Chondrocyte (in vitro differentiated cells): ENCODE measurements around the gene NINL. TPM values are rescaled to one million over a fixed set of nuclear protein-coding genes. Genes with fewer than 3 reads are reported as not detected.
A peak's percentile ranks its signal among the peaks of the same experiment; 100 is the strongest.

Experiments
- DNase-seq: peaks from one replicate; pipeline ENCODE4 v3.0.0; 2021; ENCODE audit warnings: mixed read lengths, low spot score
- H3K27ac Mint-ChIP-seq: one replicate; pipeline ENCODE4 v1.8.0; 2021; ENCODE audit warnings: mild to moderate bottlenecking, moderate library complexity, mixed read lengths; ENCODE audit not compliant: unreplicated experiment
- H3K27me3 Mint-ChIP-seq: 2 replicates; pipeline ENCODE4 v1.8.0; 2021; ENCODE audit warnings: low read depth, mixed read lengths
- H3K36me3 Mint-ChIP-seq: 2 replicates; pipeline ENCODE4 v1.8.0; 2021; ENCODE audit warnings: low read depth, mixed read lengths
- H3K4me1 Mint-ChIP-seq: 2 replicates; pipeline ENCODE4 v1.8.0; 2021; ENCODE audit warnings: low read depth, mild to moderate bottlenecking, mixed read lengths
- H3K4me3 Mint-ChIP-seq: one replicate; pipeline ENCODE4 v1.8.0; 2021; ENCODE audit warnings: mild to moderate bottlenecking, moderate library complexity, mixed read lengths; ENCODE audit not compliant: unreplicated experiment
- H3K9me3 Mint-ChIP-seq: 2 replicates; pipeline ENCODE4 v1.8.0; 2021; ENCODE audit warnings: low read depth, mixed read lengths
- CTCF ChIP-seq: fragments of 200-600 bp; sonication (generic); IDR thresholded peaks from 2 replicates; pipeline ENCODE4 v1.5.0; 2021; ENCODE audit warnings: antibody characterized with exemption, mild to moderate bottlenecking, moderate library complexity
- total RNA-seq: library from RNA; stranded (reverse); gene quantifications from 3 replicates; pipeline ENCODE4 v1.2.1, GENCODE V29; 2021

The NINL gene
- total RNA-seq, 1 donor from 2014 or later: 10.6 TPM

- Mint-ChIP-seq H3K4me3 (peak overlapping the region; percentile 84), H3K4me1 (peaks cover 19% of the 10 kb centered on the region), H3K27me3 (no peaks in the 10 kb centered on the region), H3K36me3 (peaks cover 1% of the 10 kb centered on the region), H3K27ac (peak overlapping the region; percentile 98), H3K9me3 (no peaks in the 10 kb centered on the region)
- TF ChIP-seq CTCF: no peak
- no peak for DNase-seq
Observed at GRCh38 chr20:25624500-25624939, 39.2 kb upstream of the NINL start.

GRCh38 chr20:25623736-25624499 lies 38.6 kb upstream of the NINL start, which contains the start of gene NANP:
NANP (minus strand) TSS chr20:25624014; CDS start chr20:25623948, 66 bp downstream.
- Mint-ChIP-seq H3K36me3 (peaks cover 1% of the 10 kb centered on the region), H3K4me1 (peaks cover 19% of the 10 kb centered on the region), H3K4me3 (peak within 1 kb of the TSS; percentile 84), H3K27me3 (no peaks in the 10 kb centered on the region), H3K9me3 (no peaks in the 10 kb centered on the region), H3K27ac (peak within 1 kb of the TSS; percentile 98)
- peak; percentile 99 for DNase-seq
- TF ChIP-seq CTCF: peak; percentile 24

GRCh38 chr20:25623225-25623735 lies 37.9 kb upstream of the NINL start:
- no peak for DNase-seq
- TF ChIP-seq CTCF: no peak
- Mint-ChIP-seq H3K4me3 (peak overlapping the region; percentile 84), H3K4me1 (peaks cover 19% of the 10 kb centered on the region), H3K36me3 (peaks cover under 1% of the 10 kb centered on the region), H3K27ac (peak overlapping the region; percentile 98), H3K9me3 (no peaks in the 10 kb centered on the region), H3K27me3 (no peaks in the 10 kb centered on the region)

GRCh38 chr20:25622450-25623224 lies 37.3 kb upstream of the NINL start:
- no peaks in the 10 kb centered on the region for H3K27me3 Mint-ChIP-seq
- H3K4me1 Mint-ChIP-seq: peaks cover 19% of the 10 kb centered on the region
- H3K4me3 Mint-ChIP-seq: peak overlapping the region; percentile 84
- no peaks in the 10 kb centered on the region for H3K36me3 Mint-ChIP-seq
- H3K9me3 Mint-ChIP-seq: no peaks in the 10 kb centered on the region
- H3K27ac Mint-ChIP-seq: peak overlapping the region; percentile 98
- no peak for DNase-seq
- TF ChIP-seq CTCF: no peak

GRCh38 chr20:25622049-25622448 lies 36.7 kb upstream of the NINL start:
- Mint-ChIP-seq H3K36me3 (no peaks in the 10 kb centered on the region), H3K27ac (peak overlapping the region; percentile 98), H3K27me3 (no peaks in the 10 kb centered on the region), H3K9me3 (no peaks in the 10 kb centered on the region), H3K4me3 (peak overlapping the region; percentile 84), H3K4me1 (peaks cover 19% of the 10 kb centered on the region)
- no peak for DNase-seq
- TF ChIP-seq CTCF: no peak
